HL-60 (cell line): Measurements from ENCODE around the gene ARRDC4.

Experiments
- DNase-seq, 2 experiments: peaks; one replicate each; pipeline ENCODE4 v3.0.0-alpha.2; 2010 to 2020; ENCODE audit warnings: low read depth in 1 of 2, low spot score in 1 of 2
- H3K27ac ChIP-seq: fragments of 250-450 bp; sonication (Bioruptor Pico); replicated peaks from 2 replicates; pipeline ENCODE4 v1.5.1; 2020; ENCODE audit warnings: mild to moderate bottlenecking, moderate library complexity
- H3K27me3 ChIP-seq: fragments of 250-450 bp; sonication (Bioruptor Pico); 2 replicates; pipeline ENCODE4 v1.5.1; 2021; ENCODE audit warnings: mild to moderate bottlenecking, moderate library complexity; ENCODE audit not compliant: insufficient read depth, poor library complexity, severe bottlenecking
- H3K4me3 ChIP-seq: replicated peaks from 2 replicates; pipeline ENCODE4 v1.5.1; 2011; ENCODE audit warnings: mild to moderate bottlenecking, control low read depth, low read length; ENCODE audit not compliant: insufficient read depth
- GABPA ChIP-seq: IDR thresholded peaks from 2 replicates; pipeline ENCODE4 v1.6.1; 2012; ENCODE audit warnings: low read depth
- POLR2AphosphoS5 ChIP-seq: IDR thresholded peaks from 2 replicates; pipeline ENCODE4 v1.6.1; 2012; ENCODE audit warnings: low read depth
- SPI1 ChIP-seq: IDR thresholded peaks from 2 replicates; pipeline ENCODE4 v1.6.1; 2012; ENCODE audit warnings: low read depth, mild to moderate bottlenecking, borderline replicate concordance
- TF ChIP-seq, protein P1 (sequence below): IDR thresholded peaks from 2 replicates; pipeline ENCODE4 v1.6.1; 2012; ENCODE audit warnings: low read depth; ENCODE audit not compliant: insufficient replicate concordance
- TF ChIP-seq, protein P2 (sequence below): IDR thresholded peaks from one replicate; pipeline ENCODE4 v1.5.1; 2011; ENCODE audit warnings: low read length, control low read depth, inconsistent platforms; ENCODE audit not compliant: insufficient read depth

Gene ARRDC4

DNA sequence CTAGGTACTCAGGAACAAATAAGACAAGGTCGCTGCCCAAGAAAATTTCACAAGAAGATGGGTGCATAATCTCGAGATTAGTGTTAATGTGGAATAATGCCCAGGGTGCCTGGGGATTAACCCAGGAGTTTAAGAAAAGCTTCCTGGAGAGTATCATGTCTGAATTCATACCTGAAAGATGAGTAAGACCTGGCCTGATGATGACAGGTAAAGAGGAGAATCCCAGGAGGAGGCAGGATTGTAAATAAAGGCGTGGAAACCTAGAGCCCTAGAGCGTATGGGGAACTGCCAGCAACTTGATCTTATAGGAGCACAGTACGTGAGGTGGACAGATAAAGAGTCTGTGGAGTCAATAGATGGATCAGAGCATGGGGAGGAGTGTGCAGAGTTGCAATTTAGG lies 43.0 kb downstream of the ARRDC4 start:
- no peak for TF ChIP-seq POLR2AphosphoS5
- TF ChIP-seq, protein P1, sequence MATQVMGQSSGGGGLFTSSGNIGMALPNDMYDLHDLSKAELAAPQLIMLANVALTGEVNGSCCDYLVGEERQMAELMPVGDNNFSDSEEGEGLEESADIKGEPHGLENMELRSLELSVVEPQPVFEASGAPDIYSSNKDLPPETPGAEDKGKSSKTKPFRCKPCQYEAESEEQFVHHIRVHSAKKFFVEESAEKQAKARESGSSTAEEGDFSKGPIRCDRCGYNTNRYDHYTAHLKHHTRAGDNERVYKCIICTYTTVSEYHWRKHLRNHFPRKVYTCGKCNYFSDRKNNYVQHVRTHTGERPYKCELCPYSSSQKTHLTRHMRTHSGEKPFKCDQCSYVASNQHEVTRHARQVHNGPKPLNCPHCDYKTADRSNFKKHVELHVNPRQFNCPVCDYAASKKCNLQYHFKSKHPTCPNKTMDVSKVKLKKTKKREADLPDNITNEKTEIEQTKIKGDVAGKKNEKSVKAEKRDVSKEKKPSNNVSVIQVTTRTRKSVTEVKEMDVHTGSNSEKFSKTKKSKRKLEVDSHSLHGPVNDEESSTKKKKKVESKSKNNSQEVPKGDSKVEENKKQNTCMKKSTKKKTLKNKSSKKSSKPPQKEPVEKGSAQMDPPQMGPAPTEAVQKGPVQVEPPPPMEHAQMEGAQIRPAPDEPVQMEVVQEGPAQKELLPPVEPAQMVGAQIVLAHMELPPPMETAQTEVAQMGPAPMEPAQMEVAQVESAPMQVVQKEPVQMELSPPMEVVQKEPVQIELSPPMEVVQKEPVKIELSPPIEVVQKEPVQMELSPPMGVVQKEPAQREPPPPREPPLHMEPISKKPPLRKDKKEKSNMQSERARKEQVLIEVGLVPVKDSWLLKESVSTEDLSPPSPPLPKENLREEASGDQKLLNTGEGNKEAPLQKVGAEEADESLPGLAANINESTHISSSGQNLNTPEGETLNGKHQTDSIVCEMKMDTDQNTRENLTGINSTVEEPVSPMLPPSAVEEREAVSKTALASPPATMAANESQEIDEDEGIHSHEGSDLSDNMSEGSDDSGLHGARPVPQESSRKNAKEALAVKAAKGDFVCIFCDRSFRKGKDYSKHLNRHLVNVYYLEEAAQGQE = no peak
- TF ChIP-seq SPI1 = no peak
- TF ChIP-seq GABPA = no peak
- TF ChIP-seq, protein P2, sequence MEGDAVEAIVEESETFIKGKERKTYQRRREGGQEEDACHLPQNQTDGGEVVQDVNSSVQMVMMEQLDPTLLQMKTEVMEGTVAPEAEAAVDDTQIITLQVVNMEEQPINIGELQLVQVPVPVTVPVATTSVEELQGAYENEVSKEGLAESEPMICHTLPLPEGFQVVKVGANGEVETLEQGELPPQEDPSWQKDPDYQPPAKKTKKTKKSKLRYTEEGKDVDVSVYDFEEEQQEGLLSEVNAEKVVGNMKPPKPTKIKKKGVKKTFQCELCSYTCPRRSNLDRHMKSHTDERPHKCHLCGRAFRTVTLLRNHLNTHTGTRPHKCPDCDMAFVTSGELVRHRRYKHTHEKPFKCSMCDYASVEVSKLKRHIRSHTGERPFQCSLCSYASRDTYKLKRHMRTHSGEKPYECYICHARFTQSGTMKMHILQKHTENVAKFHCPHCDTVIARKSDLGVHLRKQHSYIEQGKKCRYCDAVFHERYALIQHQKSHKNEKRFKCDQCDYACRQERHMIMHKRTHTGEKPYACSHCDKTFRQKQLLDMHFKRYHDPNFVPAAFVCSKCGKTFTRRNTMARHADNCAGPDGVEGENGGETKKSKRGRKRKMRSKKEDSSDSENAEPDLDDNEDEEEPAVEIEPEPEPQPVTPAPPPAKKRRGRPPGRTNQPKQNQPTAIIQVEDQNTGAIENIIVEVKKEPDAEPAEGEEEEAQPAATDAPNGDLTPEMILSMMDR = no peak
- DNase-seq = no peak
- H3K27ac ChIP-seq = no peak overlapping the region
- H3K4me3 ChIP-seq = no peak overlapping the region
- H3K27me3 ChIP-seq = no peaks in the 10 kb centered on the region

DNA sequence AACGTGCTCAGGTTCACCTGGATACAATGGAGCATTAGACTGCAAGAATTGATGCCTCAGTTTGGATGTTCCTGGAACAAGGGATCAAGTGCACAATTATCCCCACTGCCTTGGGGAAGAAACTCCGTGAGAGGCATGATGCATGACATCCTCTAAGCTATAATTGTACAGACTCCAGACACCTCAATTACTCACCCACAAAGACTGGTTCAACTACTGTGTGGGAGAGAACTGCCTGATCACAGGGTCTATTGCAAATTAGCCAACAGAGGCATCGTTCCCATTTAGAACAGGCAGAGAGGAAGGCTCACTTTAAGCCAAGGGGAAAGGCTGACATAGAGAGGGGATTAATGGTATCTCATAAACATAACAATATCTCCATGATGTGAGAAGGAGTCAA lies 43.5 kb downstream of the ARRDC4 start:
- no peak for DNase-seq
- no peak for TF ChIP-seq SPI1
- TF ChIP-seq GABPA = no peak
- no peak for TF ChIP-seq POLR2AphosphoS5
- TF ChIP-seq, protein P2 = no peak
- TF ChIP-seq, protein P1 = no peak
- H3K27me3 ChIP-seq = no peaks in the 10 kb centered on the region
- H3K27ac ChIP-seq = no peak overlapping the region
- no peak overlapping the region for H3K4me3 ChIP-seq

DNA sequence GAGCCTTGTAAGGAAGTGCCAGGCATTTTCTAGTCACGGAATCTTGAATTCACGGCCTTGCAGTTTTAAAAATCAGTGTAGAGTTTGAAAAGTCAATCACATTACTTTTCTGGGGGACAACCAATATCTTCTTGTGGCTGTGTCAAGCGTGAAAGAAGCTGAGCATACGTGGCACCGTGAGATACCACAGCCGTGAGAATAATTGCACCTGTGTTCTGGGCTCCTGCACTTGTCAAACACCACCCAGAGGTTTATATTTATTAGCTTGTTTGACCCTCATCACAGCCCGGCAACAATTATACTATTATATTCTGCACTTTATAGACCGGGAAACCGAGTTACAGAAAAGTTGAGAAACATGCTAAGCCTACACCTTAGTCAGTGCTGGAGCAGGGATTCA lies 45.2 kb downstream of the ARRDC4 start:
- Histone ChIP-seq H3K27me3 (peaks cover 4% of the 10 kb centered on the region), H3K27ac (no peak overlapping the region), H3K4me3 (no peak overlapping the region)
- TF ChIP-seq, protein P1 = no peak
- TF ChIP-seq, protein P2 = no peak
- TF ChIP-seq GABPA = no peak
- TF ChIP-seq SPI1 = no peak
- no peak for TF ChIP-seq POLR2AphosphoS5
- no peak for DNase-seq
